Activated naive CD4-positive, alpha-beta T cell treated with anti-CD3 and anti-CD28 coated beads, Interleukin-2, amount 50 U/mL, for 72 hours (primary cell): ENCODE data around the gene MRPL41. TPM values are rescaled to one million over a fixed set of nuclear protein-coding genes. Genes with fewer than 3 reads are reported as not detected.
A peak's percentile ranks its signal among the peaks of the same experiment; 100 is the strongest.
"Not testable (repeated sequence)": the region's sequence is repeated elsewhere in the genome, so short reads cannot be mapped to it uniquely, and the experiment has no call there.

Experiments used
- ATAC-seq, 2 donors: fragments of 150-1000 bp; cut with Tn5 transposase; 2 replicates each; pipeline ENCODE4 v1.10.0; 2021; ENCODE audit warnings: mild to moderate bottlenecking in 2 of 2, moderate library complexity in 2 of 2
- DNase-seq, 2 donors: peaks; one replicate each; pipeline ENCODE4 v3.0.0; 2021 to 2022; ENCODE audit warnings: low spot score in 2 of 2
- H3K27ac Mint-ChIP-seq, 2 donors: one replicate each; pipeline ENCODE4 v1.8.0; 2022; ENCODE audit warnings: mild to moderate bottlenecking in 2 of 2, mixed read lengths in 2 of 2
- H3K36me3 Mint-ChIP-seq, 2 donors: one replicate each; pipeline ENCODE4 v1.8.0; 2022; ENCODE audit warnings: mixed read lengths in 2 of 2
- H3K9me3 Mint-ChIP-seq, 2 donors: one replicate each; pipeline ENCODE4 v1.8.0; 2022; ENCODE audit warnings: mixed read lengths in 2 of 2
- total RNA-seq, 2 donors: library from RNA; stranded (reverse); gene quantifications; one replicate each; pipeline ENCODE4 v1.2.3, GENCODE V29; 2022

MRPL41 gene
- total RNA-seq, 2 donors from 2014 or later: 21.2 to 31.6 TPM

- not testable (repeated sequence) for H3K27ac Mint-ChIP-seq, DNase-seq, H3K9me3 Mint-ChIP-seq, H3K36me3 Mint-ChIP-seq, ATAC-seq
Measured at GRCh38 chr9:137518661-137519459, 32.8 kb upstream of the MRPL41 start.

GRCh38 chr9:137519553-137519952 lies 32.1 kb upstream of the MRPL41 start:
- no peaks in the 10 kb centered on the region for H3K36me3 Mint-ChIP-seq
- H3K9me3 Mint-ChIP-seq: no peaks in the 10 kb centered on the region
- no peak overlapping the region for H3K27ac Mint-ChIP-seq
- DNase-seq: no peak
- ATAC-seq: no peak

GRCh38 chr9:137520614-137521404 lies 30.9 kb upstream of the MRPL41 start:
- H3K27ac Mint-ChIP-seq: no peak overlapping the region
- no peaks in the 10 kb centered on the region for H3K9me3 Mint-ChIP-seq
- no peak for ATAC-seq
- no peaks in the 10 kb centered on the region for H3K36me3 Mint-ChIP-seq
- DNase-seq: no peak

- DNase-seq (no peak), ATAC-seq (no peak)
- H3K36me3 Mint-ChIP-seq: no peaks in the 10 kb centered on the region
- H3K27ac Mint-ChIP-seq: no peak overlapping the region
- no peaks in the 10 kb centered on the region for H3K9me3 Mint-ChIP-seq
Measured at GRCh38 chr9:137521405-137521985, 30.2 kb upstream of the MRPL41 start.

- DNase-seq (no peak), ATAC-seq (no peak)
- no peaks in the 10 kb centered on the region for H3K9me3 Mint-ChIP-seq
- no peak overlapping the region for H3K27ac Mint-ChIP-seq
- no peaks in the 10 kb centered on the region for H3K36me3 Mint-ChIP-seq
Measured at GRCh38 chr9:137522746-137523455, 28.8 kb upstream of the MRPL41 start.

GRCh38 chr9:137524161-137524980 lies 27.3 kb upstream of the MRPL41 start:
- ATAC-seq (no peak), DNase-seq (no peak)
- H3K27ac Mint-ChIP-seq: no peak overlapping the region

GRCh38 chr9:137524981-137525317 lies 26.7 kb upstream of the MRPL41 start:
- no peak overlapping the region for H3K27ac Mint-ChIP-seq
- H3K36me3 Mint-ChIP-seq: no peaks in the 10 kb centered on the region
- ATAC-seq (no peak), DNase-seq (no peak)
- no peaks in the 10 kb centered on the region for H3K9me3 Mint-ChIP-seq

More at GRCh38 chr9:137524161-137524980, 27.3 kb upstream of the MRPL41 start:
- Mint-ChIP-seq H3K36me3 (no peaks in the 10 kb centered on the region), H3K9me3 (no peaks in the 10 kb centered on the region)

GRCh38 chr9:137530331-137530730 lies 21.3 kb upstream of the MRPL41 start:
- no peak overlapping the region for H3K27ac Mint-ChIP-seq
- H3K36me3 Mint-ChIP-seq: no peaks in the 10 kb centered on the region
- H3K9me3 Mint-ChIP-seq: no peaks in the 10 kb centered on the region
- ATAC-seq: no peak
- DNase-seq: no peak

GRCh38 chr9:137531099-137531765 lies 20.4 kb upstream of the MRPL41 start:
- ATAC-seq (no peak), DNase-seq (no peak)
- Mint-ChIP-seq H3K27ac (peak overlapping the region in 1 of 2 donors; percentile 86), H3K36me3 (peaks cover 2 to 4% of the 10 kb centered on the region in 2 donors), H3K9me3 (peaks cover 3% of the 10 kb centered on the region in 2 donors)

- not testable (repeated sequence) for H3K27ac Mint-ChIP-seq, H3K36me3 Mint-ChIP-seq, ATAC-seq, H3K9me3 Mint-ChIP-seq, DNase-seq
Measured at GRCh38 chr9:137532891-137533468, 18.7 kb upstream of the MRPL41 start.

GRCh38 chr9:137534256-137535119 lies 17.2 kb upstream of the MRPL41 start:
- ATAC-seq (peak; percentile 68 to 76), DNase-seq (peak in 1 of 2 donors; percentile 28)
- Mint-ChIP-seq H3K36me3 (peaks cover 5 to 7% of the 10 kb centered on the region in 2 donors), H3K27ac (peak overlapping the region; percentile 29 to 47), H3K9me3 (peaks cover 5% of the 10 kb centered on the region in 2 donors)

GRCh38 chr9:137535120-137535428 lies 16.6 kb upstream of the MRPL41 start:
- Mint-ChIP-seq H3K27ac (peak overlapping the region in 1 of 2 donors; percentile 47), H3K9me3 (peaks cover 5% of the 10 kb centered on the region in 2 donors), H3K36me3 (peaks cover 5 to 7% of the 10 kb centered on the region in 2 donors)
- DNase-seq (no peak), ATAC-seq (no peak)

GRCh38 chr9:137536594-137537131 lies 15.0 kb upstream of the MRPL41 start:
- not testable (repeated sequence) for H3K36me3 Mint-ChIP-seq, ATAC-seq, DNase-seq, H3K9me3 Mint-ChIP-seq
- peak overlapping the region; percentile 15 to 50 for H3K27ac Mint-ChIP-seq

- H3K27ac Mint-ChIP-seq: peak overlapping the region in 1 of 2 donors; percentile 50
- ATAC-seq (no peak), DNase-seq (no peak)
- H3K36me3 Mint-ChIP-seq: peaks cover 5 to 7% of the 10 kb centered on the region in 2 donors
- peaks cover 5% of the 10 kb centered on the region in 2 donors for H3K9me3 Mint-ChIP-seq
Measured at GRCh38 chr9:137538058-137538457, 13.6 kb upstream of the MRPL41 start.
